ENCODE results near the gene MOB3A. TPM values are rescaled to one million over a fixed set of nuclear protein-coding genes. Genes with fewer than 3 reads are reported as not detected.
A peak's percentile ranks its signal among the peaks of the same experiment; 100 is the strongest.

MOB3A gene
- total and polyA plus RNA-seq, 2 of the 13 experiments (the other 11 are each of a cell fraction or from before 2014, with no cell fraction given) = 3.5 to 17.8 TPM

GRCh38 chr19:2061495-2062388 lies 34.4 kb downstream of the MOB3A start (continued):
- TF ChIP-seq ARID4A (CRISPR knock-in tag; IDR thresholded peaks at IDR 0.05; ENCODE audit: borderline replicate concordance) (peak; percentile 62; the same call in 1 of the 2 replicates), SMYD3 (CRISPR knock-in tag; IDR thresholded peaks at IDR 0.05) (no peak), FOXO4 (CRISPR knock-in tag; conservative IDR thresholded peaks at IDR 0.05) (no peak), ZNF296 (CRISPR knock-in tag; conservative IDR thresholded peaks at IDR 0.05) (0 out of 2 replicates have a peak, but pooled peaks have one; percentile 64), KLF15 (CRISPR knock-in tag; IDR thresholded peaks at IDR 0.05; ENCODE audit: borderline replicate concordance) (peak; percentile 78; the same call in 1 of the 2 replicates), KDM3A (CRISPR knock-in tag; IDR thresholded peaks at IDR 0.05; ENCODE audit: low read depth) (no peak), REXO4 (CRISPR knock-in tag; IDR thresholded peaks at IDR 0.05; ENCODE audit: borderline replicate concordance) (peak; percentile 67; the same call in 1 of the 2 replicates), STAT5B (CRISPR knock-in tag; IDR thresholded peaks at IDR 0.05) (0 out of 2 replicates have a peak, but pooled peaks have one; percentile 47), ZNF563 (CRISPR knock-in tag; IDR thresholded peaks at IDR 0.05) (no peak; the same call in 1 of the 2 replicates), TIGD3 (CRISPR knock-in tag; IDR thresholded peaks at IDR 0.05; ENCODE audit: borderline replicate concordance) (0 out of 2 replicates have a peak, but pooled peaks have one; percentile 57), FLYWCH1 (CRISPR knock-in tag; IDR thresholded peaks at IDR 0.05) (no peak), CEBPB (IDR thresholded peaks at IDR 0.05; ENCODE audit: borderline replicate concordance, low read depth, low read length) (peak; percentile 74; the same call in 1 of the 2 replicates), ZNF567 (CRISPR knock-in tag; IDR thresholded peaks at IDR 0.05; ENCODE audit: borderline replicate concordance) (no peak), ZNF33B (CRISPR knock-in tag; IDR thresholded peaks at IDR 0.05) (no peak), SNAPC2 (CRISPR knock-in tag; IDR thresholded peaks at IDR 0.05) (0 out of 2 replicates have a peak, but pooled peaks have one; percentile 61), ZNF354B (CRISPR knock-in tag; IDR thresholded peaks at IDR 0.05) (no peak), WIZ (CRISPR knock-in tag; IDR thresholded peaks at IDR 0.05) (no peak; the same call in 1 of the 2 replicates), CHD2 (IDR thresholded peaks at IDR 0.05; ENCODE audit: low read depth, low read length) (no peak), ZNF775 (CRISPR knock-in tag; IDR thresholded peaks at IDR 0.05; ENCODE audit: borderline replicate concordance) (no peak), GTF2F1 (IDR thresholded peaks at IDR 0.05; ENCODE audit: low read length) (0 out of 2 replicates have a peak, but pooled peaks have one; percentile 21), ZNF496 (CRISPR knock-in tag; IDR thresholded peaks at IDR 0.05; ENCODE audit: insufficient replicate concordance) (no peak), PAWR (CRISPR knock-in tag; IDR thresholded peaks at IDR 0.05; ENCODE audit: borderline replicate concordance) (no peak)

Data from HepG2 (cell line).